Endothelial cell of umbilical vein (primary cell): ENCODE data around the gene PLA2G4C. TPM values are rescaled to one million over a fixed set of nuclear protein-coding genes. Genes with fewer than 3 reads are reported as not detected.
A peak's percentile ranks its signal among the peaks of the same experiment; 100 is the strongest.

Source experiments
- BruUV-seq: library from RNA; stranded (reverse); fragments of 400-500 nt; replicated peaks from 2 replicates; lab custom pipeline; 2021; lab: Mats Ljungman, UMichigan
- CTCF ChIA-PET: fragments of 300-600, 350-600 bp; sonication (Branson Sonifier 250); formaldehyde crosslinking; loops from one replicate; lab custom pipeline; 2021; ENCODE audit warnings: antibody characterized with exemption, inconsistent platforms; lab: Charles Lee
- POLR2A ChIA-PET: fragments of 300-600, 350-600 bp; sonication (Branson Sonifier 250); formaldehyde crosslinking; loops from one replicate; lab custom pipeline; 2021; ENCODE audit warnings: antibody characterized with exemption, inconsistent platforms; lab: Charles Lee
- DNase-seq: peaks from one replicate; pipeline ENCODE4 v3.0.0-alpha.2; 2011; ENCODE audit warnings: low read depth, low spot score
- FAIRE-seq: peaks from 2 replicates; lab custom pipeline; 2011; peaks lifted over from hg19 to GRCh38; lab: Jason Lieb, UNC
- H2AFZ ChIP-seq: 2 replicates; pipeline ENCODE4 v1.6.0; 2012; ENCODE audit warnings: low read depth, low read length, control low read depth, inconsistent platforms
- H3K27ac ChIP-seq: 2 replicates; pipeline ENCODE4 v1.5.1; 2011; ENCODE audit warnings: low read depth, mild to moderate bottlenecking, control low read depth, low read length, moderate library complexity; ENCODE audit not compliant: insufficient read depth
- H3K27me3 ChIP-seq, 2 experiments: 2 replicates each; pipeline versions ENCODE4 v1.6.0 to v1.6.1; 2011; ENCODE audit warnings: low read length in 2 of 2, mixed read lengths in 1 of 2; ENCODE audit not compliant: control insufficient read depth in 2 of 2, insufficient read depth in 2 of 2
- H3K36me3 ChIP-seq, 2 experiments: 2 replicates in 1 of 2; 3 replicates in 1 of 2; pipeline ENCODE4 v1.5.1; 2011; ENCODE audit warnings: low read length in 2 of 2, mild to moderate bottlenecking in 1 of 2, moderate library complexity in 1 of 2; ENCODE audit not compliant: control insufficient read depth in 2 of 2, insufficient read depth in 2 of 2; ENCODE audit errors: extremely low read depth in 1 of 2
- H3K4me1 ChIP-seq: 3 replicates; pipeline ENCODE4 v1.5.1; 2011; ENCODE audit warnings: mild to moderate bottlenecking, low read length; ENCODE audit not compliant: control insufficient read depth, insufficient read depth; ENCODE audit errors: extremely low read depth
- H3K4me2 ChIP-seq: 2 replicates; pipeline ENCODE4 v1.6.1; 2011; ENCODE audit warnings: low read length, control low read depth, mixed read lengths; ENCODE audit not compliant: insufficient read depth
- H3K4me3 ChIP-seq, 3 experiments: fragments of 200-600 bp in 1 of 3; sonication (generic), shearing (Covaris generic) in 1 of 3; replicated peaks in 1 of 3; 2 replicates each; pipeline ENCODE4 v1.5.1; 2011 to 2016; ENCODE audit warnings: control low read depth in 3 of 3, low read length in 3 of 3, mild to moderate bottlenecking in 2 of 3, inconsistent platforms in 1 of 3, low read depth in 1 of 3, moderate library complexity in 1 of 3; ENCODE audit not compliant: insufficient read depth in 1 of 3
- H3K79me2 ChIP-seq: 2 replicates; pipeline ENCODE4 v1.6.0; 2012; ENCODE audit warnings: low read length, inconsistent platforms; ENCODE audit not compliant: control insufficient read depth, insufficient read depth
- H3K9ac ChIP-seq: replicated peaks from 2 replicates; pipeline ENCODE3; 2011; ENCODE audit warnings: low read length, control low read depth; ENCODE audit not compliant: insufficient read depth; ENCODE audit errors: extremely low read depth
- H3K9me1 ChIP-seq: replicated peaks from 3 replicates; pipeline ENCODE4 v1.6.0; 2011; ENCODE audit warnings: mild to moderate bottlenecking, low read length; ENCODE audit not compliant: control insufficient read depth, insufficient read depth; ENCODE audit errors: extremely low read depth
- H3K9me3 ChIP-seq: replicated peaks from 2 replicates; pipeline ENCODE4 v1.5.1; 2012; ENCODE audit warnings: low read length, inconsistent platforms; ENCODE audit not compliant: control insufficient read depth, insufficient read depth
- H4K20me1 ChIP-seq: replicated peaks from 2 replicates; pipeline ENCODE3; 2011; ENCODE audit warnings: mild to moderate bottlenecking, low read length; ENCODE audit not compliant: control insufficient read depth, insufficient read depth; ENCODE audit errors: extremely low read depth
- CTCF ChIP-seq, 2 donors: IDR thresholded peaks; 1 replicate in 1 of 2; 2 replicates in 1 of 2; pipeline ENCODE4 v1.5.1; 2011; ENCODE audit warnings: low read length in 2 of 2, mild to moderate bottlenecking in 2 of 2, moderate library complexity in 2 of 2, control low read depth in 1 of 2, inconsistent platforms in 1 of 2, low read depth in 1 of 2; ENCODE audit not compliant: insufficient read depth in 1 of 2; ENCODE audit errors: extremely low read depth in 1 of 2
- EZH2 ChIP-seq: IDR thresholded peaks from 2 replicates; pipeline ENCODE4 v1.6.1; 2012; ENCODE audit warnings: borderline replicate concordance, low read depth, mild to moderate bottlenecking, moderate library complexity, low read length, inconsistent platforms; ENCODE audit not compliant: severe bottlenecking
- FOS ChIP-seq: IDR thresholded peaks from 2 replicates; pipeline ENCODE4 v1.6.1; 2011; ENCODE audit warnings: mild to moderate bottlenecking, low read length, moderate library complexity, borderline replicate concordance; ENCODE audit not compliant: insufficient read depth
- GATA2 ChIP-seq: IDR thresholded peaks from 2 replicates; pipeline ENCODE4 v1.7.0; 2011; ENCODE audit warnings: low read depth, mild to moderate bottlenecking, moderate library complexity, mixed read lengths, low read length; ENCODE audit not compliant: insufficient read length, insufficient read depth
- JUN ChIP-seq: IDR thresholded peaks from 2 replicates; pipeline ENCODE4 v1.6.1; 2011; ENCODE audit warnings: borderline replicate concordance, low read depth; ENCODE audit not compliant: insufficient read length, insufficient read depth
- MAX ChIP-seq: IDR thresholded peaks from 2 replicates; pipeline ENCODE4 v1.6.1; 2011; ENCODE audit not compliant: insufficient read depth, insufficient read length
- MYC ChIP-seq: IDR thresholded peaks from one replicate; pipeline ENCODE4 v1.6.1; 2011; ENCODE audit warnings: mild to moderate bottlenecking, low read depth, low read length
- POLR2A ChIP-seq: IDR thresholded peaks from 2 replicates; pipeline ENCODE4 v1.6.1; 2012; ENCODE audit warnings: low read depth, mild to moderate bottlenecking, control low read depth, low read length
- POLR2AphosphoS5 ChIP-seq: IDR thresholded peaks from 2 replicates; pipeline ENCODE4 v1.6.1; 2012; ENCODE audit warnings: low read depth, mild to moderate bottlenecking, control low read depth, low read length, moderate library complexity; ENCODE audit not compliant: insufficient read depth
- dilution Hi-C: fragments of 300-500 bp; cut with MboI; formaldehyde crosslinking; loops from one replicate; pipeline ENCODE4 v1.15.0; 2019; ENCODE audit warnings: low sequenced_read_pairs; ENCODE audit not compliant: extremely low pct_ligation_motif_present
- intact Hi-C: fragments of 100-400 bp; cut with micrococcal nuclease; formaldehyde crosslinking; loops from one replicate; pipeline ENCODE4 v1.10.0; 2022
- polyA plus RNA-seq, 4 experiments: library from polyadenylated mRNA; depleted of rRNA in 3 of 4; stranded (reverse) in 3 of 4; unstranded in 1 of 4; fragments of >200 nt; gene quantifications; 2 replicates each; pipeline versions ENCODE4 v1.2.1 to v1.2.3, GENCODE V29; 2011 to 2012; ENCODE audit warnings: missing spikeins in 1 of 4
- total RNA-seq: library from RNA; stranded (reverse); gene quantifications from 2 replicates; pipeline ENCODE4 v1.2.3, GENCODE V29; 2021

The PLA2G4C gene
- total and polyA plus RNA-seq, 2 donors (not counting 3 experiments of a cell fraction or from before 2014, with no cell fraction given), result 53.1 to 63.4 TPM

- ChIA-PET POLR2A (interaction anchor here (1.2 kb wide), 1 partner anchor 9 kb away, joined by 3 read pairs; no protein-coding TSS in a partner anchor), CTCF (interaction anchor here (7.4 kb wide), 1 partner anchor 11 kb away, joined by 112 read pairs; no protein-coding TSS in a partner anchor)
- H2AFZ ChIP-seq, result peak overlapping the region; percentile 33
- H3K79me2 ChIP-seq, result no peaks in the 10 kb centered on the region
- peaks cover 22% of the 10 kb centered on the region for H3K4me1 ChIP-seq
- DNase-seq (no peak), FAIRE-seq (peak; percentile 40)
- H3K27ac ChIP-seq, result no peak overlapping the region
- H4K20me1 ChIP-seq, result no peaks in the 10 kb centered on the region
- no peak overlapping the region for H3K4me3 ChIP-seq
- H3K27me3 ChIP-seq, result no peaks in the 10 kb centered on the region
- intact Hi-C loops, result no loop called here
- no TSS peak for BruUV-seq
- H3K9me3 ChIP-seq, result no peaks in the 10 kb centered on the region
- H3K9ac ChIP-seq, result no peak overlapping the region
- no peaks in the 10 kb centered on the region for H3K9me1 ChIP-seq
- no peak for TF ChIP-seq JUN
- TF ChIP-seq GATA2, result no peak
- no peak for TF ChIP-seq CTCF (IDR thresholded peaks at IDR 0.05; ENCODE audit: extremely low read depth in 1 of 2, insufficient read depth in 1 of 2, low read depth in 1 of 2, low read length in 2 of 2)
- TF ChIP-seq FOS, result no peak
- no peak for TF ChIP-seq POLR2AphosphoS5
- TF ChIP-seq POLR2A, result no peak
- no peak for TF ChIP-seq MYC
- no peak for TF ChIP-seq MAX
- no peak for TF ChIP-seq EZH2
- dilution Hi-C loops, result no loop called here
- H3K36me3 ChIP-seq, result peaks cover 0 to 6% of the 10 kb centered on the region in 2 experiments
- no peak overlapping the region for H3K4me2 ChIP-seq
Observed at GRCh38 chr19:48113190-48113917, 2.7 kb upstream of the PLA2G4C start.
